Activated naive CD8-positive, alpha-beta T cell treated with anti-CD3 and anti-CD28 coated beads, Interleukin-2, amount 50 U/mL, for 16 hours (primary cell): ENCODE data around the gene NRXN3.

Experiments
- DNase-seq: peaks from one replicate; pipeline ENCODE4 v3.0.0-alpha.2; 2020; ENCODE audit warnings: low read depth, low spot score

Gene NRXN3

GRCh38 chr14:78709795-78710557 is 539.8 kb downstream of the NRXN3 start:
- DNase-seq: no peak

- DNase-seq: no peak
These were observed 540.8 kb downstream of the NRXN3 start for GRCh38 chr14:78710963-78711362.

- no peak for DNase-seq
These were observed 543.5 kb downstream of the NRXN3 start for GRCh38 chr14:78713716-78714115.

- no peak for DNase-seq
These were observed 544.5 kb downstream of the NRXN3 start for GRCh38 chr14:78714711-78715110.

- no peak for DNase-seq
These were observed 551.7 kb downstream of the NRXN3 start for GRCh38 chr14:78721756-78722480.

GRCh38 chr14:78725086-78725485 is 554.9 kb downstream of the NRXN3 start:
- no peak for DNase-seq

- no peak for DNase-seq
These were observed 566.9 kb downstream of the NRXN3 start for GRCh38 chr14:78737116-78737515.

- no peak for DNase-seq
These were observed 567.4 kb downstream of the NRXN3 start for GRCh38 chr14:78737601-78738000.

- no peak for DNase-seq
These were observed 576.0 kb downstream of the NRXN3 start for GRCh38 chr14:78746086-78746595.

GRCh38 chr14:78747813-78748212 is 577.6 kb downstream of the NRXN3 start:
- no peak for DNase-seq

GRCh38 chr14:78752518-78753188 is 582.5 kb downstream of the NRXN3 start:
- DNase-seq: no peak

GRCh38 chr14:78754059-78754458 is 583.9 kb downstream of the NRXN3 start:
- DNase-seq: no peak

GRCh38 chr14:78758333-78758732 is 588.2 kb downstream of the NRXN3 start:
- no peak for DNase-seq

- DNase-seq: no peak
These were observed 592.2 kb downstream of the NRXN3 start for GRCh38 chr14:78762331-78762730.

- DNase-seq: no peak
These were observed 593.6 kb downstream of the NRXN3 start for GRCh38 chr14:78763746-78764145.

- DNase-seq: no peak
These were observed 594.1 kb downstream of the NRXN3 start for GRCh38 chr14:78764240-78764639.

GRCh38 chr14:78764645-78765044 is 594.5 kb downstream of the NRXN3 start:
- no peak for DNase-seq

- no peak for DNase-seq
These were observed 597.3 kb downstream of the NRXN3 start for GRCh38 chr14:78767436-78767835.

- DNase-seq: no peak
These were observed 612.4 kb downstream of the NRXN3 start for GRCh38 chr14:78782551-78782950.

GRCh38 chr14:78785265-78785664 is 615.1 kb downstream of the NRXN3 start:
- no peak for DNase-seq

- no peak for DNase-seq
These were observed 618.5 kb downstream of the NRXN3 start for GRCh38 chr14:78788467-78789360.
